Thoracic aorta (tissue), 2 donors: Measurements from ENCODE around the gene TEPSIN. TPM values are rescaled to one million over a fixed set of nuclear protein-coding genes. Genes with fewer than 3 reads are reported as not detected.

ENCODE experiments used
- ATAC-seq: fragments of 150-250 bp; one replicate; pipeline ENCODE4 v1.8.0; 2017; ENCODE audit warnings: low read depth; ENCODE audit not compliant: insufficient number of reproducible peaks, low FRiP score
- DNase-seq: peaks from one replicate; pipeline ENCODE4 v3.0.0-alpha.2; 2020; ENCODE audit warnings: low spot score
- H3K27ac ChIP-seq, 2 donors: fragments of 200-600 bp; sonication (generic); 1 replicate in 1 of 2; 2 replicates in 1 of 2; pipeline ENCODE4 v1.5.1; 2016; ENCODE audit warnings: mild to moderate bottlenecking in 2 of 2, moderate library complexity in 2 of 2
- H3K27me3 ChIP-seq: fragments of 200-600 bp; sonication (generic); replicated peaks from 2 replicates; pipeline ENCODE4 v1.6.0; 2016; ENCODE audit warnings: mild to moderate bottlenecking; ENCODE audit not compliant: insufficient read depth
- H3K36me3 ChIP-seq: fragments of 200-600 bp; sonication (generic); one replicate; pipeline ENCODE4 v1.5.1; 2016
- H3K4me1 ChIP-seq, 2 donors: fragments of 200-600 bp; sonication (generic); 1 replicate in 1 of 2; 2 replicates in 1 of 2; pipeline versions ENCODE4 v1.5.1 to v1.6.0; 2016; ENCODE audit warnings: low read depth in 2 of 2, mild to moderate bottlenecking in 1 of 2; ENCODE audit not compliant: control insufficient read depth in 1 of 2
- H3K4me3 ChIP-seq: fragments of 200-600 bp; sonication (generic); 2 replicates; pipeline ENCODE4 v1.5.1; 2016; ENCODE audit warnings: mild to moderate bottlenecking
- H3K9me3 ChIP-seq: fragments of 200-600 bp; sonication (generic); 2 replicates; pipeline ENCODE4 v1.5.1; 2016
- total RNA-seq, 2 donors: library from RNA; depleted of rRNA; stranded (reverse); fragments of >200 nt; gene quantifications; one replicate each; pipeline versions ENCODE4 v1.1.0 to v1.2.3, GENCODE V29; 2016
- TF ChIP-seq, protein P1 (sequence below): fragments of 200-600 bp; sonication (generic); IDR thresholded peaks from one replicate; pipeline ENCODE4 v1.5.1; 2019; ENCODE audit warnings: antibody characterized with exemption

TEPSIN gene
- total RNA-seq, 2 donors from 2014 or later, result 52.4 to 70.8 TPM

- no peaks in the 10 kb centered on the region for H3K9me3 ChIP-seq
- TF ChIP-seq, protein P1, sequence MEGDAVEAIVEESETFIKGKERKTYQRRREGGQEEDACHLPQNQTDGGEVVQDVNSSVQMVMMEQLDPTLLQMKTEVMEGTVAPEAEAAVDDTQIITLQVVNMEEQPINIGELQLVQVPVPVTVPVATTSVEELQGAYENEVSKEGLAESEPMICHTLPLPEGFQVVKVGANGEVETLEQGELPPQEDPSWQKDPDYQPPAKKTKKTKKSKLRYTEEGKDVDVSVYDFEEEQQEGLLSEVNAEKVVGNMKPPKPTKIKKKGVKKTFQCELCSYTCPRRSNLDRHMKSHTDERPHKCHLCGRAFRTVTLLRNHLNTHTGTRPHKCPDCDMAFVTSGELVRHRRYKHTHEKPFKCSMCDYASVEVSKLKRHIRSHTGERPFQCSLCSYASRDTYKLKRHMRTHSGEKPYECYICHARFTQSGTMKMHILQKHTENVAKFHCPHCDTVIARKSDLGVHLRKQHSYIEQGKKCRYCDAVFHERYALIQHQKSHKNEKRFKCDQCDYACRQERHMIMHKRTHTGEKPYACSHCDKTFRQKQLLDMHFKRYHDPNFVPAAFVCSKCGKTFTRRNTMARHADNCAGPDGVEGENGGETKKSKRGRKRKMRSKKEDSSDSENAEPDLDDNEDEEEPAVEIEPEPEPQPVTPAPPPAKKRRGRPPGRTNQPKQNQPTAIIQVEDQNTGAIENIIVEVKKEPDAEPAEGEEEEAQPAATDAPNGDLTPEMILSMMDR, result no peak
- H3K27ac ChIP-seq, result no peak overlapping the region
- peaks cover 4 to 30% of the 10 kb centered on the region in 2 donors for H3K4me1 ChIP-seq
- H3K27me3 ChIP-seq, result no peaks in the 10 kb centered on the region
- DNase-seq (no peak), ATAC-seq (no peak)
- H3K36me3 ChIP-seq, result peaks cover 3% of the 10 kb centered on the region
- no peak overlapping the region for H3K4me3 ChIP-seq
Measured at GRCh38 chr17:81207610-81208581, 31.0 kb downstream of the TEPSIN start.

GRCh38 chr17:81206657-81207056 lies 32.2 kb downstream of the TEPSIN start:
- Histone ChIP-seq H3K4me1 (peaks cover 4 to 30% of the 10 kb centered on the region in 2 donors), H3K9me3 (no peaks in the 10 kb centered on the region), H3K27me3 (no peaks in the 10 kb centered on the region), H3K4me3 (no peak overlapping the region), H3K36me3 (peaks cover 3% of the 10 kb centered on the region), H3K27ac (no peak overlapping the region)
- ATAC-seq, result no peak
- TF ChIP-seq, protein P1, result no peak
- DNase-seq, result no peak

DNA sequence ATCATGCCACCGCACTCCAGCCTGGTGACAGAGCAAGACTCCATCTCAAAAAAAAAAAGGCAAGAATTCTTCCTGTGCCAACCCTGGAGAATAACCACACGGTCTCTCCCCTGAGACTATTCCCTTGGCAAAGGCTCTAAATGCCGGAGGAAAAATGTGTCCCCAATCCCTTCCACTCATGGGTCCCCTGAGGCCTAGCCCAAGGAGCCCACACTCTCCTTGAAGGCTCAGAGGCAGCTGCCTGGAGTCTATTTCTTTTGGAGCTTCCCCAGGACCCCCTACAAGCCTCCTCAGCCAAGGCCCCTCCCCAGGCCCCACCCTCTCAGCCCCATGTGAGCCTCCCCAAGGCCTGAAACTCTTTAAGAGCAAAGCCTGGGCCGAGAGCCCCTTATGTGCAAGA lies 32.7 kb downstream of the TEPSIN start:
- H3K27me3 ChIP-seq, result no peaks in the 10 kb centered on the region
- H3K9me3 ChIP-seq, result no peaks in the 10 kb centered on the region
- DNase-seq, result no peak
- no peak overlapping the region for H3K4me3 ChIP-seq
- TF ChIP-seq, protein P1, result no peak
- peaks cover 3% of the 10 kb centered on the region for H3K36me3 ChIP-seq
- H3K27ac ChIP-seq, result no peak overlapping the region
- ATAC-seq, result no peak
- H3K4me1 ChIP-seq, result peaks cover 4 to 26% of the 10 kb centered on the region in 2 donors

DNA sequence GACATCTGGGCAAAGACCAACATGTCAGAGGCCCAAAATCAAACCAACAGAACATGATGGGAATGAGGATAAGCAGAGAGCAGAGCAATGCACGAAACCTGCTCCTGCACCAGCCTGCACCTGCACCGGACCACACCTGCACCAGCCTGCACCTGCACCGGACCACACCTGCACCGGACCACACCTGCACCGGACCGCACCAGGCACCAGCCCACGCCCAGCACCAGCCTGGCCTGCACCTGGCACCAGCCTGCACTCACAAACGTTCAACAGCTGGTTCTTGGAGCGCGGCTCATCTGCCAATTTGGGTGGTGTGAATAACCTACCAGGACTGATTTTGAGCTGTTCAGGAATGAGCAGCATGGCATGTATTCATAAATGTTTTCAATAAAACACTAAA lies 34.3 kb downstream of the TEPSIN start:
- no peaks in the 10 kb centered on the region for H3K27me3 ChIP-seq
- TF ChIP-seq, protein P1, result no peak
- H3K27ac ChIP-seq, result no peak overlapping the region

GRCh38 chr17:81203136-81203535 lies 35.7 kb downstream of the TEPSIN start:
- no peak overlapping the region for H3K4me3 ChIP-seq
- DNase-seq, result no peak
- no peak overlapping the region for H3K27ac ChIP-seq
- peaks cover 4 to 14% of the 10 kb centered on the region in 2 donors for H3K4me1 ChIP-seq
- H3K27me3 ChIP-seq, result no peaks in the 10 kb centered on the region
- H3K36me3 ChIP-seq, result peaks cover 8% of the 10 kb centered on the region
- no peaks in the 10 kb centered on the region for H3K9me3 ChIP-seq
- ATAC-seq, result no peak
- TF ChIP-seq, protein P1, result no peak

More for the DNA sequence above, 34.3 kb downstream of the TEPSIN start:
- no peaks in the 10 kb centered on the region for H3K9me3 ChIP-seq
- peaks cover 4 to 14% of the 10 kb centered on the region in 2 donors for H3K4me1 ChIP-seq
- ATAC-seq, result no peak
- peaks cover 3% of the 10 kb centered on the region for H3K36me3 ChIP-seq
- H3K4me3 ChIP-seq, result no peak overlapping the region
- DNase-seq, result no peak
